ENCODE results near the gene CTNNA2. TPM values are rescaled to one million over a fixed set of nuclear protein-coding genes. Genes with fewer than 3 reads are reported as not detected.

The CTNNA2 gene
- polyA plus RNA-seq, 4 donors: 0.27 to 2.8 (median 1.3) TPM; not detected in 1

GRCh38 chr2:80008596-80008995 lies 495.7 kb downstream of the CTNNA2 start:
- no peaks in the 10 kb centered on the region for H3K9me3 ChIP-seq (ENCODE audit: control insufficient read depth in 2 of 2, insufficient read depth in 1 of 2, low read depth in 1 of 2, low read length in 1 of 2)
- H3K4me1 ChIP-seq (ENCODE audit: control insufficient read depth in 3 of 3, insufficient read depth in 2 of 3, low read depth in 1 of 3, low read length in 2 of 3): no peaks in the 10 kb centered on the region
- FAIRE-seq: no peak
- H3K27ac ChIP-seq (ENCODE audit: low read depth in 1 of 3, low read length in 2 of 3): no peak overlapping the region
- no peak overlapping the region for H3K4me3 ChIP-seq (ENCODE audit: low read depth in 1 of 3, low read length in 3 of 3)
- H3K36me3 ChIP-seq (ENCODE audit: control insufficient read depth in 3 of 3, insufficient read depth in 2 of 3, low read depth in 1 of 3, low read length in 3 of 3): no peaks in the 10 kb centered on the region
- no peak for DNase-seq
- 58 to 70% (median 66%) methylated on average over 4 of the region's 4 CpGs for WGBS, 3 donors
- no peaks in the 10 kb centered on the region for H3K27me3 ChIP-seq (ENCODE audit: control insufficient read depth in 3 of 3, insufficient read depth in 3 of 3, low read length in 3 of 3)

GRCh38 chr2:80009211-80009610 lies 496.4 kb downstream of the CTNNA2 start:
- H3K27ac ChIP-seq (ENCODE audit: low read depth in 1 of 3, low read length in 2 of 3): no peak overlapping the region
- FAIRE-seq (no peak), DNase-seq (no peak)
- no peak overlapping the region for H3K4me3 ChIP-seq (ENCODE audit: low read depth in 1 of 3, low read length in 3 of 3)
- H3K4me1 ChIP-seq (ENCODE audit: control insufficient read depth in 3 of 3, insufficient read depth in 2 of 3, low read depth in 1 of 3, low read length in 2 of 3): no peaks in the 10 kb centered on the region
- 88 to 93% (median 91%) methylated on average over 3 of the region's 3 CpGs for WGBS, 3 donors
- H3K36me3 ChIP-seq (ENCODE audit: control insufficient read depth in 3 of 3, insufficient read depth in 2 of 3, low read depth in 1 of 3, low read length in 3 of 3): no peaks in the 10 kb centered on the region
- H3K9me3 ChIP-seq (ENCODE audit: control insufficient read depth in 2 of 2, insufficient read depth in 1 of 2, low read depth in 1 of 2, low read length in 1 of 2): no peaks in the 10 kb centered on the region
- no peaks in the 10 kb centered on the region for H3K27me3 ChIP-seq (ENCODE audit: control insufficient read depth in 3 of 3, insufficient read depth in 3 of 3, low read length in 3 of 3)

GRCh38 chr2:80012061-80012460 lies 499.2 kb downstream of the CTNNA2 start:
- Histone ChIP-seq H3K4me3 (ENCODE audit: low read depth in 1 of 3, low read length in 3 of 3) (no peak overlapping the region), H3K27me3 (ENCODE audit: control insufficient read depth in 3 of 3, insufficient read depth in 3 of 3, low read length in 3 of 3) (no peaks in the 10 kb centered on the region), H3K9me3 (ENCODE audit: control insufficient read depth in 2 of 2, insufficient read depth in 1 of 2, low read depth in 1 of 2, low read length in 1 of 2) (no peaks in the 10 kb centered on the region), H3K36me3 (ENCODE audit: control insufficient read depth in 3 of 3, insufficient read depth in 2 of 3, low read depth in 1 of 3, low read length in 3 of 3) (no peaks in the 10 kb centered on the region), H3K27ac (ENCODE audit: low read depth in 1 of 3, low read length in 2 of 3) (no peak overlapping the region), H3K4me1 (ENCODE audit: control insufficient read depth in 3 of 3, insufficient read depth in 2 of 3, low read depth in 1 of 3, low read length in 2 of 3) (no peaks in the 10 kb centered on the region)
- FAIRE-seq: no peak
- DNase-seq: no peak
- 56 to 77% (median 74%) methylated on average over 3 of the region's 3 CpGs for WGBS, 3 donors

GRCh38 chr2:80014637-80015036 lies 501.8 kb downstream of the CTNNA2 start:
- Histone ChIP-seq H3K36me3 (ENCODE audit: control insufficient read depth in 3 of 3, insufficient read depth in 2 of 3, low read depth in 1 of 3, low read length in 3 of 3) (no peaks in the 10 kb centered on the region), H3K9me3 (ENCODE audit: control insufficient read depth in 2 of 2, insufficient read depth in 1 of 2, low read depth in 1 of 2, low read length in 1 of 2) (no peaks in the 10 kb centered on the region), H3K4me3 (ENCODE audit: low read depth in 1 of 3, low read length in 3 of 3) (no peak overlapping the region), H3K4me1 (ENCODE audit: control insufficient read depth in 3 of 3, insufficient read depth in 2 of 3, low read depth in 1 of 3, low read length in 2 of 3) (peaks cover 0 to 4% (median 0%) of the 10 kb centered on the region in 3 donors), H3K27ac (ENCODE audit: low read depth in 1 of 3, low read length in 2 of 3) (no peak overlapping the region), H3K27me3 (ENCODE audit: control insufficient read depth in 3 of 3, insufficient read depth in 3 of 3, low read length in 3 of 3) (no peaks in the 10 kb centered on the region)
- no peak for FAIRE-seq
- no peak for DNase-seq

GRCh38 chr2:80016171-80016570 lies 503.3 kb downstream of the CTNNA2 start:
- peak in 1 of 2 donors; percentile 42 for DNase-seq

GRCh38 chr2:80019571-80020460 lies 507.0 kb downstream of the CTNNA2 start:
- WGBS, 3 donors: 69 to 76% (median 75%) methylated on average over 6 of the region's 6 CpGs

More at GRCh38 chr2:80016171-80016570, 503.3 kb downstream of the CTNNA2 start:
- Histone ChIP-seq H3K36me3 (ENCODE audit: control insufficient read depth in 3 of 3, insufficient read depth in 2 of 3, low read depth in 1 of 3, low read length in 3 of 3) (no peaks in the 10 kb centered on the region), H3K9me3 (ENCODE audit: control insufficient read depth in 2 of 2, insufficient read depth in 1 of 2, low read depth in 1 of 2, low read length in 1 of 2) (no peaks in the 10 kb centered on the region), H3K4me3 (ENCODE audit: low read depth in 1 of 3, low read length in 3 of 3) (no peak overlapping the region), H3K27ac (ENCODE audit: low read depth in 1 of 3, low read length in 2 of 3) (peak overlapping the region in 1 of 3 donors; percentile 43), H3K4me1 (ENCODE audit: control insufficient read depth in 3 of 3, insufficient read depth in 2 of 3, low read depth in 1 of 3, low read length in 2 of 3) (peaks cover 0 to 4% (median 0%) of the 10 kb centered on the region in 3 donors), H3K27me3 (ENCODE audit: control insufficient read depth in 3 of 3, insufficient read depth in 3 of 3, low read length in 3 of 3) (no peaks in the 10 kb centered on the region)
- FAIRE-seq: no peak
- 46 to 53% (median 51%) methylated on average over 5 of the region's 5 CpGs for WGBS, 3 donors

GRCh38 chr2:80022018-80022417 lies 509.2 kb downstream of the CTNNA2 start:
- Histone ChIP-seq H3K36me3 (ENCODE audit: control insufficient read depth in 3 of 3, insufficient read depth in 2 of 3, low read depth in 1 of 3, low read length in 3 of 3) (no peaks in the 10 kb centered on the region), H3K27me3 (ENCODE audit: control insufficient read depth in 3 of 3, insufficient read depth in 3 of 3, low read length in 3 of 3) (no peaks in the 10 kb centered on the region), H3K4me1 (ENCODE audit: control insufficient read depth in 3 of 3, insufficient read depth in 2 of 3, low read depth in 1 of 3, low read length in 2 of 3) (peaks cover 0 to 13% (median 0%) of the 10 kb centered on the region in 3 donors), H3K4me3 (ENCODE audit: low read depth in 1 of 3, low read length in 3 of 3) (no peak overlapping the region), H3K27ac (ENCODE audit: low read depth in 1 of 3, low read length in 2 of 3) (no peak overlapping the region), H3K9me3 (ENCODE audit: control insufficient read depth in 2 of 2, insufficient read depth in 1 of 2, low read depth in 1 of 2, low read length in 1 of 2) (no peaks in the 10 kb centered on the region)
- 39 to 79% (median 45%) methylated on average over 2 of the region's 2 CpGs for WGBS, 3 donors
- no peak for DNase-seq
- FAIRE-seq: no peak

More at GRCh38 chr2:80019571-80020460, 507.0 kb downstream of the CTNNA2 start:
- FAIRE-seq: no peak
- Histone ChIP-seq H3K4me3 (ENCODE audit: low read depth in 1 of 3, low read length in 3 of 3) (no peak overlapping the region), H3K36me3 (ENCODE audit: control insufficient read depth in 3 of 3, insufficient read depth in 2 of 3, low read depth in 1 of 3, low read length in 3 of 3) (no peaks in the 10 kb centered on the region), H3K27me3 (ENCODE audit: control insufficient read depth in 3 of 3, insufficient read depth in 3 of 3, low read length in 3 of 3) (no peaks in the 10 kb centered on the region), H3K27ac (ENCODE audit: low read depth in 1 of 3, low read length in 2 of 3) (no peak overlapping the region), H3K9me3 (ENCODE audit: control insufficient read depth in 2 of 2, insufficient read depth in 1 of 2, low read depth in 1 of 2, low read length in 1 of 2) (no peaks in the 10 kb centered on the region), H3K4me1 (ENCODE audit: control insufficient read depth in 3 of 3, insufficient read depth in 2 of 3, low read depth in 1 of 3, low read length in 2 of 3) (peaks cover 0 to 13% (median 0%) of the 10 kb centered on the region in 3 donors)
- DNase-seq: peak in 1 of 2 donors; percentile 3

- Histone ChIP-seq H3K4me3 (ENCODE audit: low read depth in 1 of 3, low read length in 3 of 3) (no peak overlapping the region), H3K9me3 (ENCODE audit: control insufficient read depth in 2 of 2, insufficient read depth in 1 of 2, low read depth in 1 of 2, low read length in 1 of 2) (no peaks in the 10 kb centered on the region), H3K4me1 (ENCODE audit: control insufficient read depth in 3 of 3, insufficient read depth in 2 of 3, low read depth in 1 of 3, low read length in 2 of 3) (peaks cover 0 to 9% (median 0%) of the 10 kb centered on the region in 3 donors), H3K27ac (ENCODE audit: low read depth in 1 of 3, low read length in 2 of 3) (no peak overlapping the region), H3K36me3 (ENCODE audit: control insufficient read depth in 3 of 3, insufficient read depth in 2 of 3, low read depth in 1 of 3, low read length in 3 of 3) (no peaks in the 10 kb centered on the region), H3K27me3 (ENCODE audit: control insufficient read depth in 3 of 3, insufficient read depth in 3 of 3, low read length in 3 of 3) (no peaks in the 10 kb centered on the region)
- FAIRE-seq (no peak), DNase-seq (no peak)
- 85 to 86% (median 86%) methylated on average over 5 of the region's 5 CpGs for WGBS, 3 donors
Measured at GRCh38 chr2:80026040-80026729, 513.3 kb downstream of the CTNNA2 start.

All from small intestine (tissue), 7 donors.